Astrocyte of the spinal cord (primary cell): ENCODE results near the gene PYCR2.

Source experiments
- DNase-seq: peaks from one replicate; pipeline ENCODE4 v3.0.0; 2011; ENCODE audit warnings: low read depth, low spot score
- H3K4me3 ChIP-seq: 2 replicates; pipeline ENCODE4 v1.5.1; 2011; ENCODE audit warnings: low read depth, mild to moderate bottlenecking, low read length, moderate library complexity
- in situ Hi-C: cut with HindIII; loops from 2 replicates; pipeline ENCODE4 v1.10.0; 2017; ENCODE audit warnings: low sequenced_read_pairs
- TF ChIP-seq, protein P1 (sequence below): IDR thresholded peaks from 2 replicates; pipeline ENCODE4 v1.5.1; 2012; ENCODE audit warnings: low read depth, mild to moderate bottlenecking, low read length, inconsistent platforms

The PYCR2 gene

GRCh38 chr1:225876900-225877510, 47.0 kb downstream of the PYCR2 start:
- H3K4me3 ChIP-seq: no peak overlapping the region
- in situ Hi-C loops: no loop called here
- no peak for DNase-seq
- TF ChIP-seq, protein P1, sequence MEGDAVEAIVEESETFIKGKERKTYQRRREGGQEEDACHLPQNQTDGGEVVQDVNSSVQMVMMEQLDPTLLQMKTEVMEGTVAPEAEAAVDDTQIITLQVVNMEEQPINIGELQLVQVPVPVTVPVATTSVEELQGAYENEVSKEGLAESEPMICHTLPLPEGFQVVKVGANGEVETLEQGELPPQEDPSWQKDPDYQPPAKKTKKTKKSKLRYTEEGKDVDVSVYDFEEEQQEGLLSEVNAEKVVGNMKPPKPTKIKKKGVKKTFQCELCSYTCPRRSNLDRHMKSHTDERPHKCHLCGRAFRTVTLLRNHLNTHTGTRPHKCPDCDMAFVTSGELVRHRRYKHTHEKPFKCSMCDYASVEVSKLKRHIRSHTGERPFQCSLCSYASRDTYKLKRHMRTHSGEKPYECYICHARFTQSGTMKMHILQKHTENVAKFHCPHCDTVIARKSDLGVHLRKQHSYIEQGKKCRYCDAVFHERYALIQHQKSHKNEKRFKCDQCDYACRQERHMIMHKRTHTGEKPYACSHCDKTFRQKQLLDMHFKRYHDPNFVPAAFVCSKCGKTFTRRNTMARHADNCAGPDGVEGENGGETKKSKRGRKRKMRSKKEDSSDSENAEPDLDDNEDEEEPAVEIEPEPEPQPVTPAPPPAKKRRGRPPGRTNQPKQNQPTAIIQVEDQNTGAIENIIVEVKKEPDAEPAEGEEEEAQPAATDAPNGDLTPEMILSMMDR: no peak

DNA sequence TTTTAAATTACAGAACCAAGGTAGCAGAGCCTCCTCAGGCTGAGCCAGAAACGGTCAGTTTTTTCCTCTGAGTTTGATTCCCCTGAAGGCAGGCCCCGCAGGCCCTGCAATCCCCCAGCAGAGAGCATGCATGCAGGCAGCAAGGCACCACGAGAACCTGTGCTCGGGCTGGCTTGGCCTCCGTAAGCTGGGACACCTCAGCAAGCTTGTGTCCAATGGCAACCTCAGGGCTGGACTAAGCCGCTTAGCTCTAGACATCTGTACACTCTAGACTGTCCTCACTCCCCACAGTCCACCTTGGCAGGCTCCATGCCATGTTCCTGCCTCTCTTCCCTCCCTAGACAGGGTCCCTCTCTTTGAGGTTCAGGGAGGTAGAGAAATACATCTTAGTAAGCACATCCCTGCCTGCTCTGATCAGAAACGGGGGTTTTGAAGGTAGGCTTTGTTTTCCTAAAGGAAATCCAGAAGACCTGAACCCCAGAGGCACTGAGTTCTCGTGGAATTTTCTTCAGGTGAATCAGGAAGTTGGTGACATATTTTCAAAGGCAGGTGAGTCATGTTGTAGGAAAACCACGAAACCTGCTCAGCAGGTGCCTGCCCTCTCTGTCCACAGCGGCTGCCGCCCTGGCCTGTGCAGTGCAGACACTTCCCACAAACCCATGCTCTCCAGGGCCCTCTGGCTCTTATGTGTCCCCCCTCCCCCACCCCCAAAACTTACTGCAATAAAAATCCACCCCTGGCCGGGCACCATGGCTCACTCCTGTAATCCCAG, 48.8 kb downstream of the PYCR2 start:
- TF ChIP-seq, protein P1: no peak
- in situ Hi-C loops: no loop called here

DNA sequence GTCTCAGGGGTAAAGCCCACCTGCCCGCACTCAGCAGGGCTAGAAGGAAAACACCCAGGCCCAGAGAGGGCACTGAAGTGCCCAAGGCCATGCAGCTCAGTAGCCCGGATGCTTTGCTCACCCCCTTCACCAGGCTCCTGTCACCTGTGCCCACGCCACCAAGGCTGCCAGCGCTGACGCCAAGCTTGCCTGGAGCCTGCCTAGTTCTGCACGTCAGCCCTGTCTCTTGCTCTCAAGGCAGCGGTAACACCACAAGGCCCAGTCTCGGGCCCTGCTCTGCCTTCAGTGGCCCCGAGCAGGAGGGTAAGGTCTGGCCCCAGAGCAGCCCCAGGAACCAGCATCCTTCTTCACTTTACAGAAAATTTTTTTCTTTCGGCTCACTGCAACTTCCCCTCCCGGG, 49.6 kb downstream of the PYCR2 start:
- no peak for DNase-seq
- in situ Hi-C loops: no loop called here
- TF ChIP-seq, protein P1: no peak
- no peak overlapping the region for H3K4me3 ChIP-seq

More for the DNA sequence above, 48.8 kb downstream of the PYCR2 start:
- no peak for DNase-seq
- H3K4me3 ChIP-seq: no peak overlapping the region

DNA sequence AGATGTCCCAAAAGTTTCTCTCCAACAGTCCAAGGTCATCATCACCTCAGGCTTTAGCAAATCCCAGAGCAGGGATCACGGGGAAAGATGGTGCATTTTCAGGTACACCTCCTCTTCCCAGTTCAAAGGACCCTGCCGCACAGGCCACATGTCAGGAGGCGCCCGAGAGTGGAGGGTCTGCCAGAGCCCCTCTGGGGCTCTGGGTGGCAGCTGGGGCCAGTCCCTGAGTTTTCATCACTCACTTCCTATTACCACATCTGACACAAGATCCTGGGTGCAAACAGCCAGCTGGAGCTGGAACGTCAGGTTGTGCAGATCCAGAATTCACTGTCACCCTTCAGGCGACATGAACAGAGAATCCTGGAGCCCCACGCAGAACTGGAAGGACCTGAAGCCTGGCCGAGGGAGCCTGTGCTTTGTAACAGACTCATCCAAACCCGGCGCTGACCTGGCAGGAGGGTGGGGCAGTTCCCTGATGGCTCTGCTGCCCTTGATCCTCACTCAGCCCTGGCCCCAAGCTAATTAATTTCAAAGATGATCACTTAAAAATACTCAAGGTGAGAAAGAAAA, 50.7 kb downstream of the PYCR2 start:
- TF ChIP-seq, protein P1: no peak
- in situ Hi-C loops: no loop called here
- DNase-seq: no peak
- H3K4me3 ChIP-seq: no peak overlapping the region

- TF ChIP-seq, protein P1: no peak
- no peak for DNase-seq
- no peak overlapping the region for H3K4me3 ChIP-seq
- in situ Hi-C loops: no loop called here
These were observed 52.0 kb downstream of the PYCR2 start for GRCh38 chr1:225872075-225872430.

- DNase-seq: no peak
- TF ChIP-seq, protein P1: no peak
- H3K4me3 ChIP-seq: no peak overlapping the region
- in situ Hi-C loops: no loop called here
These were observed 52.5 kb downstream of the PYCR2 start for GRCh38 chr1:225871359-225872074.
